Hindlimb muscle (tissue), 1 donor: Measurements from ENCODE around the gene EPYC. TPM values are rescaled to one million over a fixed set of nuclear protein-coding genes. Genes with fewer than 3 reads are reported as not detected.

Source experiments
- DNase-seq: peaks from one replicate; pipeline ENCODE4 v3.0.0-alpha.2; 2013
- polyA plus RNA-seq: library from polyadenylated mRNA; unstranded; fragments of 120-200 nt; gene quantifications from one replicate; pipeline ENCODE4 v1.2.1, GENCODE V29; 2013; ENCODE audit not compliant: insufficient read length

EPYC gene
- polyA plus RNA-seq, 1 donor = not detected

DNA sequence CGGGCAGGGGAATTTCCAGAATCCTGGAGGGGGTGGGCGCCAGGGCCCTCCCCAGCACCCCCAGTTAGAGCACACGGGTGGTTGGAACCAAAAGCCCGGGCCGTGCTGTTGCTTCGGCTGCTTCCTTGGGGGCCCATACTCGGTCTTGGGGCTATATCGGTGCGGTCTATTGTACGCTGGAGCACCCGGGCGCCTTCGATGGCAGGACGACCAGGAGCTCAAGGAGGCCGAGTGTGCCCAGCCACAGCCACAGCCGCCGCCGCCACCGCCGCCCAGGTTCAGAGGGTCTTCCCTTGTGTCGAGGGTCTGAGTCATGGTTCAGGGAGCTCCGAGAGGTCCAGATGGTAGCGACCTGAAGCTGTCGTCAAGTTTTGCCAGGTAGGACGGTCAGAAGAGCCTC is 50.3 kb downstream of the EPYC start:
- no peak for DNase-seq

DNA sequence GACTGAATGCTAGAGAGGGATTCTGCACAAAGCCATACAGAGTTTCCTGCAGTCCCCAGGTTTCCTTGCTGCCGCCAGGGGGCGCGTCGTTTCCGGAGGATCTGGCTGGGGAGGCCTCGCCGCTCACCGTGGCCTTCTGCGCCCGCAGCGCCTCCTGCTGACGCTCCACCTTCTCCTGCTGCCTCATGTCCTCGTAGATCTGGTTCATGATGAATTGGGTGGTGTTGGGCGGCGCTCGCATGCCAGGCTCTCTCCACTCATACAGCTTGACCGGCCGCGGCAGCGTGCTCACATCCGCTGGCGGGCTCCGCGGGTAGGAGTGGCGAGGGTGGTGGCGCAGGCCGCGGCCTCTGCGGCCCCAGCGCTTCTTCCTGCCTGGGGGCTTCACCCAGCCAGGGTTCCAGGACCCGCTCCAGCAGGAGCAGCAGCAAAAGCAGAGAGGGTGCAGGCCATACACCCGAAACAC is 50.8 kb downstream of the EPYC start:
- DNase-seq = no peak

DNA sequence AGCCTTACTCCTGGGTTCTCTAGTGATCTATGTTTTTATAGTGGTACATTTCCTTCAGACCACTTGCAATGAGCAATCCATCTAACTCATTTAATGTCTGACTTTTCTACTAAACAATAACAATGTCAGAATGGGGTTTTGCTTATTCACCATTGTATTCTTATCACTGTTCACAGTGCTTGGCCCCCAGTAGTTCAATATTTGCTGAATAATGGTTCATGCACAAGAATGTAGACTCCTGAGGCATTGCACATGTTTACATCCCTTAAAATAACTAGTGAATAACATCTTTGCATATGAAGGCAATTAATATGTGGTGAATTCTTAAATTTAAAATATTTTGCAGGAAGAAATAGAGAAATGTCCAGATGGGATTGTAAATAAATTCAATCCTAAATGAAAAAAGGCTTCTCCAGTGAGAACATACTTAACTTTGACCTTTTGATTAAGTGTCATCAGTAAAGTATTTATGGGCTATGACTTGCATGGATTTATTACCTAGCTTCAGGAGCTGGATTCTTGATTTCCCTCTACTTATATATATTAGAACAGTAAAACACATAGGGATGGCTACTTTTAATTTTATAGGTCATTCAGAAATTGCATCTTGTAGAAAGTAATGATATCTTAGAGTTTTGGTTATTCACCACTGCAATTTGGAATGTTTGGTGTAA is 53.2 kb downstream of the EPYC start:
- DNase-seq = no peak

DNA sequence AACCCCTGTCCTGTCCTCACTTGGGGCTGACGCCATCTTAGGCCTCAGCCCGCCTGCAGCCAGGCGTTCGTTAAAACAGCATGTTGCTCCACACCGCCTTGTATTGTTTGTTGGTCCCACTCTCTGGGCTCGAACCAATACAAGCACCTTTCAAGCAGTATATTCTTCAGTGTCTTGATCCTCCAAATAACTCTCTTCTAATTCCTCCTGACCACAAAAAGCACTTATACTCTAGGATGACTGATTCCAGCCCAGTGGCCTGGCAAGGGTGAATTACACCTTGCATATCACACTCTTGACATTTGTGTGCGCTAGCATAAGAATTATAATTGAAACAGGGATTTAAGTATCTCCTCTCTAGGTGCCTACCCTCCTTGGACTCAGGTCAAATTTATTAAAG is 56.9 kb downstream of the EPYC start:
- DNase-seq = no peak

DNA sequence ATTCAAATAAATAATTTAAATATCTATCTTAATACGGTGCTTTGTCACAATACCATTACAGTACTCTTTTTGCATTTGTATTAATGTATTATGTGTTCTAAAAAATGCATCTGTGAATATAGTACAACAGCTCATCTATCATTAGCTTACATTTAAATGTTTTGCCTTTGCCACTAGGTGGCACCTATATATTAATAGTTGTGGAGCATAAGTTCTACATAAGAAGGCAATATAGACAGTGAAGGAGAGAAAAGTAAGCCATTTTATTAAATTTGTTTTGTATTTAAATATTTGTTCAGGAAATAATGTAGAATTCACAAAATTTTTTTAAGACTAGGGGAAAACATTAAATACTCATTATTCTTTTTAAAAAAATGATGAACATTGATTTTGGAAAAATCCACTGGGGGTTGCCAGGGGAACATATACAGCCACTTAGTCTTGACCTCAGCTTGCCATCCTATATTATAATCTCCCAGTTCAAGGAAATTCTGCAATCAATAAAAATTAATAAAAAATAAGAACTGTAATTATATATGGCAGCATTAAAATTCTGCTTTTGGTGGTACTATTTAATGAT is 59.6 kb downstream of the EPYC start:
- DNase-seq = no peak

DNA sequence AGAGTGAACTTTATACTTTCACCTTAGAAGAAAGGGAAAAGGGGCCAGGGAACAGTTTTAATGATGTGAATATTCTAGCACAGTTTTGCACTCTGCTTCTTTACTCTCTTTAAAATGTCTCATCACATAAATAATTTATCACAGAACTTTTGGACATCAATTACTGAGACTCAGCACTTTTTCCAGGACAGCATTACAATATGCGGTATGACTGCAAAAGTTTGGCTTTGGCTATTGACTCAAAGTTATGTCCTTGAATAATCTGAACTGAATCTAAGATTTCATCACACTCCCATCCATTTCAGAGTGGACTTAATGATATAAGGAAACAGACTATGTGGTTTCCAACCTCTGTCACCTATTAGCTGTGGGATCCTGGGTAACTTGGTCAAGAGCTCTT is 61.5 kb downstream of the EPYC start:
- no peak for DNase-seq

DNA sequence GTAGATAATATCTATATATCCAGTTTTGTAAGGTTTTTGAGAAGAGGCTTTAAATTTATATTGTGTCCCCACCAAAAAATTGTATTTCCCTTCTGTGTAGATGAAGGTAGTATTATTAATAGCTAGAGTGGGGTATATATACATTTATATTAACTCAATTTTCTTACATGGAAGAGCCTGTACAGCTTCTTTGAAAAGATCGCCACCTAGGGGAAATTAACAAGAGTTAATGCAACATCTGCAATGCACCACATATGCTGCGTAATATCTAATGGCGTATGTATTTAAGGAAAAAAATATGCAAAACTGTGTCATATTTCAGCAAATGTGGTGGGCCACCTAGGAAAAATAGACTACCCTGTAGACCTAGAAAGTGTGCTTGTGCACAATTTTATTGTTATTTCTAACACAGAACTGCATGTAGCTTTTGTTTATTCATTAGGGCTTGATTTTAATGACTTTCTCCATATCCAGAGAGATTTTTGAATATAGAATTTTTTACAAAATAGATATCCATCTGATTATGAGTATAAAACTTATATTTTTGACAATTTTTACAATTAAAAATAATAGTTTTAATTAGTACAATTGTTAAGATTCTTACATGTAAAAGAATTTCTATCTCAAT is 63.8 kb downstream of the EPYC start:
- DNase-seq = peak; percentile 26

DNA sequence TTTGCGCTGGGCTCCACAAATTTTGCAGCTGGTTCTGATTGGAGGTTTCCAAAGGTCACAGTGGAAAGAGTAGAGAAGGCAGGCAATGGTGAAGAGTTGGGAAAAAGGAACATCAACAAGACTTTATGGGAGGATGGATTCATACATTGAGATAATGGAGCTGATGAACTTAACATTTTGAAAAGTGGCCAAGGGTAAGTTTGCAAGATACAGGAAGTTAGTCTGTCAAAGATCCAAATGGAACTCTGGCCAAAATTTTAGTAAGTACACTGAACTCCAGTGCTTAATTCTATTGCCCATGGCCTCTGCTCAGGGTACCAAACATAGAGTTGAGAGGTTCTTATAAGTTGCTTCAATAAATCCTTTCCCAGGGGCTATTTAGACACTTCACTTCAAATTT is 65.4 kb downstream of the EPYC start:
- DNase-seq = no peak

DNA sequence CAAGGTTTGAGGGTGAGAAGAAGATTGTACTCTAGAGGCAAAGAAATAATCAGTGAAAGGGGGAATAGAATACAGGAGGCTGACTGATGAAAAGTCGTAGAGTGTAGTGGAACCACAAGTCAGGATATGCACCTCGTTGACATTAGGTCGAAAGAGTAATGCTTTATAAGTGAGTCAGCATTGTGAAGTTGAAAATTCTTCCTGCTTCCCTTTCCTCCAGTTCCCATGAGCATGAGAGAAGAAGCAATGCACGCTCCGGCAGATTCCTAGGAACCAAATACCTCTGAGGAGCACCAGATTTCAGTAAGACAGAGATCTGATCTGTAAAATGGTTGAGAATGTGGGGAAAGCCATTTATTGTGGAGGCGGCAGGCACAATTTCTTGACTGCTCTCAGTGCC is 66.3 kb downstream of the EPYC start:
- DNase-seq = no peak

DNA sequence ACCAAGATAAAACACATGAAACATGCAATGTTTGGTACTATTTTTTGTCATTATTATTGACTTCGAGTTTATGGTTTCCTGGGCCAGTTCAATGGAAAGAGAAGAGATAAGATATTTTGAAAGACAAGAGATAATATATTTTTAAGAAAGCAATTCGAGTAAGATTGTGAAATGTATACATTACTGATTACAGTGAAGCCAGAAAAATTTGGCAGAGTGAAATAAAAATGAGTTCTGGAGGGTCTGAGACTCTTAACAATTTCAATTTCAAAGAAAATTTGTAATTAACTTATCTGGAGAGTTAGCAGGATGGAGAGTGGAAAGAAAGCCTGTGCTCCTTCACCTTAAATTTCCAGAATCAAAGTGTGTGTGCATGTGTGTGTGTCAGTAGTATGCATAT is 67.1 kb downstream of the EPYC start:
- DNase-seq = no peak

DNA sequence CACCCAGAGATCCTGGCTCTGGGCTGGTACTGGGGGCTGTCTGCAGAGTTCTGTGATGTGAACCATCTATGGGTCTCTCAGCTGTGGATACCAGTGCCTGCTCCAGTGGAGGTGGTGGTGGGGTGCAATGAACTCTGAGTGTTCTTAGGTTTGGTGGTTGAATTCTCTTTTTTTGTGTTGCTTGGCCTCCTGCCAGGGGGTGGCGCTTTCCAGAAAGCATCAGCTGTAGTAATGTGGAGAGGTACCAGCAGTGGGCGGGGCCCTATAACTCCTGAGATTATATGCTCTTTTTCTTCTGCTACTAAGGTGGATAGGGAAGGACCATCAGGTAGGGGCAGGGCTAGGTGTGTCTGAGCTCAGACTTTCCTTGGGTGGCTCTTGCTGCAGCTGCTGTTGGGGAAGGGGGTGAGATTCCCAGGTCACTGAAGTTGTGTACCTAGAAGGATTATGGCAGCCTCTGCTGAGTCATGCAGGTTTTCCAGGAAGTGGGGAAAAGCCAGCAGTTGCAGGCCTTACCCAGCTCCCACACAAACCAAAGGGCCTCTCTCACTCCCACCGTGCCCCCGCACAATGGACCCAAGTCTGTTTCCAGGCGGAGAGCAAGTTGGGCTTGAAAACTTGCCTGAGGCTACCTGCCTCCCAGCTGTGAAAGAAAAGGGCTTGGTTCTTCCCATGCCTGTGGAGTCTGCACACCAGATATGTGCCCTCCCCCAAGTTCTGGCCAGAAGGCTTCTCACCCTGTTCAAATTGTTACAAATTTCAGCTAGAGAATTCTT is 68.4 kb downstream of the EPYC start:
- DNase-seq = no peak

DNA sequence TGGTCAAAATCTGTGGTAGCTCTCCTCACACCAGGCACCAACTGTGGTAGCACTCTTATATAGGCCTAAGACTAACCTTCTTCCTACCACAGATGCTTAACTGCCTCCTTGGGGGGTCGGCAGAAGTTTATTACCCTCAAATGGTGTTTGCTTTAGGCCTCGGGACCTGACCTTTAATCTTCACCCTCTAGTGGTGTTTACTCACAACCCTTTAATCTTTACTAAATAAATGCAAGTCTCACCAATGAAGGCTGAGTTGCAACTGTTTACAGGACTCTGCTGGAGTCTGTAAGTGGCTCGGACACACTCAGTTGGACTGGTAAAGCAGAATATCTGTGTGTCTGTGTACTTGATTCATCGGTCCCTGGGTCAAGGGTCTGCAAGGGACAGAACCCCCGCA is 79.2 kb downstream of the EPYC start:
- DNase-seq = no peak

DNA sequence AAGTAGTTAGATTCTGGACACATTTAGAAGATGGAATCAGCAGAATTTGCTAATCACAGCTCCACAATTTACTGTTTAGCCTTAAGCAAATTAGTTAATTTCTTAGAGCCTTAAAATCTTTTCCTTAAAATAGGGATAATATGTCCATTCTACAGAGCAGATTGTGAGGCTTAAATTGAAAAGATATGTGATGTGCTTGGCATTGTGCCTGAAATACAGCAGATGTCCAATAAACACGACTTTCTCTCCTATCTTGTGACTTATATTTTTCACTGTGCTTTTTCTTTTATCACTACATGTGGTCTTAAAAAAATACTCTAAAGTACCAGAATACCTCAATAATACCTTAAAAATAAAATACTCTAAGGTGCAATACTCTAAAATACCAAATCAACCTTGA is 80.4 kb downstream of the EPYC start:
- DNase-seq = no peak

DNA sequence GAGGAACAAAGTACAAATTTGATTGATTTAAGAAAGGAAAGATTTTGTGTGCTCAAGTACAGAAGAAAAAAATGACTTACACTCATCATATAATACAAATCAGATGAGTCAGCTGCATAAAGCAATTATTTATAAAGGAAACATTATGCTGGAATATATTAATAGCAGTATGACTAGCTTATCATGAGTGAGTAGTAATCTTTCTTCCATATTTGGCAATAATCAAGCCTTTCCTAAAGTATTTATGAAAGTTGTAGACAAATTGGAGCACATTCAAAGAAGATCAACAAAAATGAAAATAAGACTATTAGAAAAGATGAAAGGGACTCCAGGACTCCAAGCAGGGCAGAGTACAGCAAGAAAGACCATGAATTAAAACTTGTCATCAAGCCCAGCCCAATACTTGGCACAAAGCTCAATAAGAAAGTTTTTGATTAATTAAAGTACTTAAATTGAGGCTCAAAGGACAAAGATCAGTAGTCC is 82.6 kb downstream of the EPYC start:
- DNase-seq = no peak

DNA sequence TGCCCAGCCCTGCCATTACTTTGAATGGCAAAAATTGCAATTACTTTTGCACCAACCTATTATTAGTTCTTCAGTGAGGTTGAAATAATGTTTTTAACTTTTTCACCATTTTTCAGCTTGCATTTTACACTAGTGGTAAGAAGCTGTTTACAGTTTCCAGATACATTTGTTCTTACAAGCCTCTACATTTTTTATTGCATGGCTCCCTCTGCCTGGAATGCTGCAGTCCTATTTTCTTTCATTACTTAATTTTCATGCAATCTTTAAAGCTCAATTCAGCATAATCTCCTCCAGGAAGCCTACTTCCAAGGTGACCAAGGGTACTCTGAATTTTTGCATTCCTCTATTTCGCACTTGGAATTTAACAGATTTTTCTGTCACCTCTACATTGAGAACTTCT is 83.2 kb downstream of the EPYC start:
- DNase-seq = no peak

DNA sequence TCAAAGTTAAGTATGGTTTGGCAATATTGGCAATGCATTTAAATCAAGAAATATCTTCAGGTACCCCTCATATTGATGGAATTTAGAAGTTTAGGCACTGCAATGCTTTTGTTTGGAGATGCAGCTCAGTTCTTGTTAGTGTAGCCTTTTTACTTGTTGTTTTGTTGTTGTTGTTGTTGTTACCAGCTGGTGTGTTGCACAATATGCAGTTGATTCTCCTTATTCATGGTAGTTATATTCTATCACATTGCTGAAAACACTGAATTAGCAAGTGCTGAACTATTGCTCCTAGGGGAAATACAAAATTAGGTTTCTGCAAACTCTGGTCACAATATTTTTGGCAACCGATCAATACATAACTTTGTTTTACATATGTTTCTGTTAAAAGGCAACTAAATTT is 84.5 kb downstream of the EPYC start:
- no peak for DNase-seq

DNA sequence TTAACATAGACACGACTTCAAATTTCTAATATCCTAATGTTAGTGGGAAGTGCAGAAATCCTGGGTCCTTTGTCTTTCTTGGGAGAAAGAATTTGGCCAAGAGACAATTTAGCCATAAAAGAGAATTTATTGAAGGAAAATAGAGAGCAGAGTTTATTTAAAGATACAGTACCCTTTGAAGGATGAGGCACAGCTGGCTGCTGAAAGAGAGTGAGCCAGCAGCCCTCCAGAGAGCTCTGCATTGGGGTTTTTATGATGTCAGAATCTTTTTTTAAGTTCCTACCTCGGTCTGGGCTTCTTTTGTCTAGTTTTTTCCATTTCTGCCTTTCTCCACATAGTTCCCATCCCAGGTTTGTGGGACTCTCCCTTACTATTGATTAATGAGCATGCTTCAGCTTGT is 87.3 kb downstream of the EPYC start:
- no peak for DNase-seq

DNA sequence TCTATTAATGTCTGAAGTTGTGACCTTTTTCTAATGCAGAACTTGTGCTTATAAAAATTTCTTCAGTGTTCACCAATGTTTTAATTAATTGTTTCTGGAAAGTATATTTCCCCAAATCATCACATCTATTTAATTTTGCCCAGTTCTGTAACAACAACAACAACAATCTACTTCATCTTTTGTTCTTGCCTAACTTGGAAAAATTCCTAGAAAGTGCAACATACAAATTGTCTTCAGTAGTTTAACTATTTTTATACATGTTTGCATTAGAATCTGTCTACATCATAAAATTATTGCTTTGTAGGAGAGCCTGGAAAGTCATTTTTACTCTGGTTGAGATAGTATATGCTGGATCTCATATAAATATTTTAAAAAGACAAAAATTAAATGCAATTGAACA is 88.3 kb downstream of the EPYC start:
- no peak for DNase-seq

DNA sequence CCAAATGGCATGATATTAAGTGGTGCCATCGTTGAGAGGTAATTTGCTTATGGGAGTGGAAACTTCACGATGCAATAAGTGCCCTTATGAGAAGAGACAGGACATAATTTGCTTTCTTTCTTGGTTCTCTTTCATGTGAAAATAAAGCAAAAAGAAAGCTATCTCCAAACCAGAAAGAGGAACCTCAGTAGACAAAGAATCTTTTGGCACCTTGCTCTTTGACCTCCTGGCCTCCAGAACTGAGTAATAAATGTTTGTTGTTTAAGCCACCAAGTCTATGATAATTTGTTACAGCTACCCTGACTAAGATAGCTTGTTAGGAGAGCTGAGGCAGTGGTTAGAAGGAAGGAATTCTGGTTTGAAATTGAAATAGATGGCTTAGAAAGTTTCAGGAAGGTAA is 89.4 kb downstream of the EPYC start:
- DNase-seq = no peak
